Hematopoietic multipotent progenitor cell (in vitro differentiated cells): Measurements from ENCODE around the gene IL26. TPM values are rescaled to one million over a fixed set of nuclear protein-coding genes. Genes with fewer than 3 reads are reported as not detected.

ENCODE experiments used
- DNase-seq, 3 donors: peaks; one replicate each; pipeline ENCODE4 v3.0.0-alpha.2; 2011 to 2015; ENCODE audit warnings: low read depth in 2 of 3, low spot score in 2 of 3
- total RNA-seq: library from RNA; depleted of rRNA; stranded (reverse); fragments of >200 nt; gene quantifications from one replicate; pipeline ENCODE4 v1.2.3, GENCODE V29; 2012

IL26 gene, protein sequence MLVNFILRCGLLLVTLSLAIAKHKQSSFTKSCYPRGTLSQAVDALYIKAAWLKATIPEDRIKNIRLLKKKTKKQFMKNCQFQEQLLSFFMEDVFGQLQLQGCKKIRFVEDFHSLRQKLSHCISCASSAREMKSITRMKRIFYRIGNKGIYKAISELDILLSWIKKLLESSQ
- total RNA-seq, result not detected

- DNase-seq, result no peak
Observed at GRCh38 chr12:68225576-68226476, at the start of gene IL26. TSS of gene IL26 (minus strand) at chr12:68225810. CDS start at chr12:68225756, 54 bp downstream.

DNA sequence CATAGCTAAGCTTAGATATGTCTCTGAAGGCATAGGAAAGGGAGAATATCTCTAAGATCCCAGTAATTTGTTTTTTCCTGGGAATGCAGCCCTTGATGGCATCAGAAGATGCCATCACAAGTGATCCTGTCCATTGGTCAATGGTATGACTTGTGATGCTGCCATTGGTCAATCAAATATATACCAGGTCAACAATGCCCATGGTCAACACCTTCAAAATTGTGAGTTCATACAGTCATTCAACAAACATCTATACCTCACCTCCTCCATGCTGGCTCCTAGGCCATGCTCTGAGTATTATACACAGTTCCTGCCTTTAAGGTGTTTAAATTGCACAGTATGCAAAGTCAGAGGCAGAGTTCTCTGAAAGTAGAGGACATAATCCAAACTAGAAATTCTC, 47.1 kb upstream of the IL26 start:
- no peak for DNase-seq

GRCh38 chr12:68271346-68271745, 45.7 kb upstream of the IL26 start:
- no peak for DNase-seq

- no peak for DNase-seq
Observed at GRCh38 chr12:68270358-68270757, 44.7 kb upstream of the IL26 start.

GRCh38 chr12:68269779-68270178, 44.2 kb upstream of the IL26 start:
- DNase-seq, result no peak

GRCh38 chr12:68268967-68269366, 43.4 kb upstream of the IL26 start:
- no peak for DNase-seq

GRCh38 chr12:68267892-68268396, 42.3 kb upstream of the IL26 start:
- no peak for DNase-seq

- no peak for DNase-seq
Observed at GRCh38 chr12:68264857-68265256, 39.2 kb upstream of the IL26 start.

GRCh38 chr12:68264158-68264855, 38.7 kb upstream of the IL26 start:
- no peak for DNase-seq

- no peak for DNase-seq
Observed at GRCh38 chr12:68263366-68263765, 37.8 kb upstream of the IL26 start.

- DNase-seq, result no peak
Observed at GRCh38 chr12:68261896-68262295, 36.3 kb upstream of the IL26 start.

- no peak for DNase-seq
Observed at GRCh38 chr12:68260153-68260552, 34.5 kb upstream of the IL26 start.

- no peak for DNase-seq
Observed at GRCh38 chr12:68259318-68259940, 33.8 kb upstream of the IL26 start.

DNA sequence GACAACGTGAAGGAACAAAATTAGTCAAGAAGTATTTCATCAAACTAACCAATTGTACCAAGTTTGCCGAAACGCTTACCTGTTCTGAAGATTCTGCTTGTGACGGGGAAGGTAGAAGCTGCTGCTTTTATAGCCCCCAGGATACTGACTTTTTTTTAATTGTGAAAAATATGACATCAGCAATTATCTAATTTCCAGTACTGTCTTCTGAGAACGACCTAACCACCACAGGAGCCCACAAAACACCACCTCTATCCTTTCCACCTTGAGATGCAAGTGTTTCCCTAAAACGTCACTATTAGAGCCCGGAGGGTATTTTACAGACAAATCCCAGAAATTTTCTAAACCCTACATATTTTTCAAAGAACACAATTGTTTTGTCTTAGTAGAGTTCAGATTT, 27.9 kb upstream of the IL26 start, which contains the start of gene IL22:
IL22 (minus strand) TSS at position 101 of the 400 bp plus-strand sequence. CDS start 156 bp downstream, outside the sequence.
- DNase-seq, result no peak

DNA sequence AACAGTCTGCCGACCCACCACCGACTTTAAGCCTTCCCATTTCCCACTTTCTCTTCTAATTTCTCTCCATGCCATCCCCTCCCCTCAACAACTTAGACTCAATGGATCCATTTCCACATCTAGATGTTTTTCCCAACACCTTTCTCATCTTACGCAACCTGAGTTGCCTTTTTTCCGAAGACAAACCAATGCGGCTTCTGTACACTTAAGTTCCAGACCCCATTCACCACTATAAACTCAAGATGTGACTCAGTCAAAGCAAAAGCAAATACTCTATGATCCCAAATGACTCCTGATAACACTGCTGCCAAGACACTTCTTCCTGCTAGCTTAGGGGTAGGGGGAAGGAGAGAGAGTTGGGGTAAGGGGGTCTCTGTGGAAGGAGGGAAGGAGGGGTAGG, 26.5 kb upstream of the IL26 start:
- DNase-seq, result no peak

GRCh38 chr12:68250454-68250853, 24.8 kb upstream of the IL26 start:
- DNase-seq, result no peak

DNA sequence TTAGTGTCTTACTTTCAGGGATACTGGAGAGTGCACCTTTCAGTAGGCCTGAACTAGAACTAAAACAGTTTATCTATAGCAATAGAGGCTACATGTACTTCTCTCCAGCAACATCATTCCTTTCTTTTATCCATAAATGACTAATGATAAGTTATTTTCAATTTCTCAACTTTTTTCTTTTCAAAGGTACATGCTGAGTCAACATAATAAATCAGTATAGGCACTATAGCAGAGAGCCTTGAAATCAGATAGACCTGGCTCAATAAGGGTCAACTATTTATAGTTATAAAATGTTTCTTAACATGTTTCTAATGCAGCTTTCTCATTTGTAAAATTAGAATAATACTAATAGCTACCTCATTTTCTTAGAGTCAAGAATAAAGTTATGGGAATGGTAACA, 22.2 kb upstream of the IL26 start:
- DNase-seq, result no peak

DNA sequence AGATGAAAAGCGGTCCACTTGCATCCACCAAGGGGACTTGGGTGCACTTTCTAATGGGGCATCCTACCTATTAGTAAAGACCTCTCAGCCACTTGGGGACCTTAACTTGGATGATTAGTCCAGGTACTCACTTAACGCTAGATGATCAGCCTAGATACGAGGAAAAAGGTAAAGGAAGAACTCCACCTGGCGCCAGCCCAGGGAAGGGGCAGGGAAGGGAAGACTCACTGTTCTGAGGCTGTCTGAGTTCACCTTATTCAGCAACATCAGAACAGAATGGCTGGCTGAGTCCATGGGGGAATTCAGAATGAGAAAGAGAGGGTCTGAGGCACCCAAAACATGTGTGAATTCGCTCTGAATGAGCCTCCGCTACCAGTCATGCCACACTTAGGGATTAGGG, 20.7 kb upstream of the IL26 start:
- no peak for DNase-seq

DNA sequence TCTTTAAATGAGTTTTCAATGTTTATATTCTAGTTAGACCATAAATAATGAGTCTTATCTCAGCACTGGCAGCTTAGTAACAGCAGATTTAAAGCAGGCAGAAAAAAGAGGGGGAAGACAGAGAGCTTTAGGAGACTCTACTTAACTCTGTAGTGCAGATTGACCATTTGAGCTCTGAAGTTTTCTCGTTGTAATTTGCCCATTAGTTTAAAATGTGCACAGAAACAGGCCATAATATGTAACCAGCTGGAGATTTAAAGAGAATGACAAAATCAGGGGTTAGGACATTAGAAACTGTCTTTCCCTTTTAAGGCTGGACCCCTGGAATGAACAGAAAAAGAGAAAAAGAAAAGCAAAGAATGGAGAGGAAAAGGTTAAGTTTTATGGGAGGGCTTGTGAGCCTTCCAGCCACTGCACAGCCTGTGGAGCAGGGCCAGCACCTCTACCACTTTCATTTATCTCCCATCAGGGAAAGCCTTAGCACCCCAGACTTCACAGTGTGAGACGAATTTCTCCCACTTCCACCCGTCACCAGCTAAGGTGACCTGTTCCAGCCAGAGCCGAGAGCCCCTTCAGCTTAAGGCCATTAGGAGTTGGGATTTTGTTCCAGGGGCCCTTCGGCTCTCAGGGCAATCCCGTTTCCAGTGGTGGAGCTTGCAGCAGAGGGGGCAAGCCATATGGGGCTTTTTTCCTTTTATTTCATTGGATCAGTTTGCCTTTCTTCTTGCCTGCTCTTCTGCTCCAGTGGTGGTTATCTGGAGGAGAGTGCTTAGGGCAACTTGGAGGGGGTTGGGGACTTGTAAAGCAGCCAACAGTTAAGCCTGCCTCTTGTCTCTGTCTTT, 19.8 kb upstream of the IL26 start:
- DNase-seq, result no peak

- DNase-seq, result no peak
Observed at GRCh38 chr12:68242777-68243176, 17.2 kb upstream of the IL26 start.
